Liver (tissue), 3 donors: ENCODE measurements around the gene UBE3B.

ENCODE experiments used
- ATF3 ChIP-seq: IDR thresholded peaks from 2 replicates; pipeline ENCODE4 v1.6.1; 2016; ENCODE audit warnings: antibody characterized with exemption
- CTCF ChIP-seq: fragments of 150-350 bp; IDR thresholded peaks from 2 replicates; pipeline ENCODE4 v1.5.1; 2017; ENCODE audit warnings: improper control_type of control experiment, low read depth, low read length; ENCODE audit not compliant: missing input control
- GABPA ChIP-seq, 2 donors: IDR thresholded peaks in 1 of 2; conservative IDR thresholded peaks in 1 of 2; 2 replicates each; pipeline ENCODE4 v1.6.1; 2016; ENCODE audit warnings: antibody characterized with exemption in 2 of 2, mild to moderate bottlenecking in 1 of 2, moderate library complexity in 1 of 2
- JUND ChIP-seq, 2 donors: IDR thresholded peaks; 2 replicates each; pipeline ENCODE4 v1.6.1; 2016; ENCODE audit warnings: antibody characterized with exemption in 2 of 2
- MAX ChIP-seq: IDR thresholded peaks from 2 replicates; pipeline ENCODE4 v1.6.1; 2016; ENCODE audit warnings: antibody characterized with exemption
- RAD21 ChIP-seq, 2 donors: IDR thresholded peaks; 2 replicates each; pipeline ENCODE4 v1.6.1; 2016; ENCODE audit warnings: antibody characterized with exemption in 2 of 2, mild to moderate bottlenecking in 2 of 2
- REST ChIP-seq: IDR thresholded peaks from 2 replicates; pipeline ENCODE4 v1.6.1; 2016; ENCODE audit warnings: antibody characterized with exemption, mild to moderate bottlenecking
- RXRA ChIP-seq, 2 donors: IDR thresholded peaks; 2 replicates each; pipeline ENCODE4 v1.6.1; 2017 to 2018; ENCODE audit warnings: antibody characterized with exemption in 2 of 2, mild to moderate bottlenecking in 1 of 2
- SP1 ChIP-seq: IDR thresholded peaks from 2 replicates; pipeline ENCODE4 v1.6.1; 2018; ENCODE audit warnings: antibody characterized with exemption, mild to moderate bottlenecking
- TAF1 ChIP-seq: conservative IDR thresholded peaks from 2 replicates; pipeline ENCODE4 v1.6.1; 2016; ENCODE audit warnings: antibody characterized with exemption, mild to moderate bottlenecking
- YY1 ChIP-seq: IDR thresholded peaks from 2 replicates; pipeline ENCODE4 v1.6.1; 2016; ENCODE audit warnings: antibody characterized with exemption, mild to moderate bottlenecking
- ZBTB33 ChIP-seq: IDR thresholded peaks from 2 replicates; pipeline ENCODE4 v1.6.1; 2016; ENCODE audit warnings: antibody characterized with exemption
- donor health status: healthy.
- donor health status: healthy.

- no peak for TF ChIP-seq CTCF
- TF ChIP-seq MAX = no peak
- no peak for TF ChIP-seq YY1
- no peak for TF ChIP-seq ZBTB33
- TF ChIP-seq REST = no peak
- no peak for TF ChIP-seq TAF1
- TF ChIP-seq ATF3 = no peak
- no peak for TF ChIP-seq SP1
- TF ChIP-seq RAD21 (IDR thresholded peaks at IDR 0.05) = no peak
- TF ChIP-seq RXRA (IDR thresholded peaks at IDR 0.05) = no peak
- TF ChIP-seq JUND (IDR thresholded peaks at IDR 0.05) = no peak
- TF ChIP-seq GABPA (IDR thresholded peaks at IDR 0.05 in 1 of 2, conservative IDR thresholded peaks at IDR 0.05 in 1 of 2) = no peak
Observed at GRCh38 chr12:109542876-109543275, 65.4 kb downstream of the UBE3B start.
